ENCODE results near the gene PRKN.

The PRKN gene

GRCh38 chr6:162256361-162256760, 471.2 kb downstream of the PRKN start (continued):
- TF ChIP-seq ZNF70 (CRISPR knock-in tag; IDR thresholded peaks at IDR 0.05) (no peak), ISL1 (CRISPR knock-in tag; IDR thresholded peaks at IDR 0.05) (no peak), ESRRG (CRISPR knock-in tag; IDR thresholded peaks at IDR 0.05) (no peak)

- ATAC-seq, result no peak
- TF ChIP-seq ZFP30 (CRISPR knock-in tag; IDR thresholded peaks at IDR 0.05) (no peak), ZNF70 (CRISPR knock-in tag; IDR thresholded peaks at IDR 0.05) (no peak), ESRRG (CRISPR knock-in tag; IDR thresholded peaks at IDR 0.05) (no peak), PATZ1 (CRISPR knock-in tag; IDR thresholded peaks at IDR 0.05; ENCODE audit: borderline replicate concordance) (no peak)
These were observed 476.3 kb downstream of the PRKN start for GRCh38 chr6:162251257-162251656.

- no peak for TF ChIP-seq CREB5 (CRISPR knock-in tag; IDR thresholded peaks at IDR 0.05; ENCODE audit: low read depth)
- no peak for TF ChIP-seq ZFP30 (CRISPR knock-in tag; IDR thresholded peaks at IDR 0.05)
- no peak for TF ChIP-seq ZNF70 (CRISPR knock-in tag; IDR thresholded peaks at IDR 0.05)
- TF ChIP-seq ZFP3 (CRISPR knock-in tag; IDR thresholded peaks at IDR 0.05), result no peak
- TF ChIP-seq TCF4 (CRISPR knock-in tag; IDR thresholded peaks at IDR 0.05; ENCODE audit: borderline replicate concordance), result no peak
- no peak for ATAC-seq
These were observed 477.5 kb downstream of the PRKN start for GRCh38 chr6:162249907-162250642.

GRCh38 chr6:162245830-162246420, 481.6 kb downstream of the PRKN start:
- no peak for ATAC-seq
- TF ChIP-seq OSR1 (CRISPR knock-in tag; IDR thresholded peaks at IDR 0.05) (no peak), SNAI2 (CRISPR knock-in tag; IDR thresholded peaks at IDR 0.05) (no peak), GLIS3 (CRISPR knock-in tag; IDR thresholded peaks at IDR 0.05) (no peak), CSRNP3 (CRISPR knock-in tag; IDR thresholded peaks at IDR 0.05) (no peak)

GRCh38 chr6:162244031-162244430, 483.5 kb downstream of the PRKN start:
- ATAC-seq, result no peak
- TF ChIP-seq CSRNP3 (CRISPR knock-in tag; IDR thresholded peaks at IDR 0.05) (no peak), ZNF565 (CRISPR knock-in tag; conservative IDR thresholded peaks at IDR 0.05; ENCODE audit: low read depth) (no peak), SNAI2 (CRISPR knock-in tag; IDR thresholded peaks at IDR 0.05) (no peak), TCF4 (CRISPR knock-in tag; IDR thresholded peaks at IDR 0.05; ENCODE audit: borderline replicate concordance) (no peak), ARNTL (CRISPR knock-in tag; IDR thresholded peaks at IDR 0.05; ENCODE audit: borderline replicate concordance, low read depth) (no peak)

- no peak for ATAC-seq
- TF ChIP-seq PPARA (CRISPR knock-in tag; IDR thresholded peaks at IDR 0.05; ENCODE audit: borderline replicate concordance) (no peak), ZNF8 (CRISPR knock-in tag; IDR thresholded peaks at IDR 0.05) (no peak), ZNF565 (CRISPR knock-in tag; conservative IDR thresholded peaks at IDR 0.05; ENCODE audit: low read depth) (no peak), CSDC2 (CRISPR knock-in tag; IDR thresholded peaks at IDR 0.05) (no peak), ARNTL (CRISPR knock-in tag; IDR thresholded peaks at IDR 0.05; ENCODE audit: borderline replicate concordance, low read depth) (no peak), CREB5 (CRISPR knock-in tag; IDR thresholded peaks at IDR 0.05; ENCODE audit: low read depth) (no peak), PATZ1 (CRISPR knock-in tag; IDR thresholded peaks at IDR 0.05; ENCODE audit: borderline replicate concordance) (no peak), ZNF70 (CRISPR knock-in tag; IDR thresholded peaks at IDR 0.05) (no peak), CSRNP3 (CRISPR knock-in tag; IDR thresholded peaks at IDR 0.05) (no peak), ZFP3 (CRISPR knock-in tag; IDR thresholded peaks at IDR 0.05) (no peak)
These were observed 484.7 kb downstream of the PRKN start for GRCh38 chr6:162242915-162243314.

Data from SK-N-SH treated with all-trans-retinoic acid at 6 μM for 48 hours (cell line).